ENCODE results near the gene SCN2B.

SCN2B gene

DNA sequence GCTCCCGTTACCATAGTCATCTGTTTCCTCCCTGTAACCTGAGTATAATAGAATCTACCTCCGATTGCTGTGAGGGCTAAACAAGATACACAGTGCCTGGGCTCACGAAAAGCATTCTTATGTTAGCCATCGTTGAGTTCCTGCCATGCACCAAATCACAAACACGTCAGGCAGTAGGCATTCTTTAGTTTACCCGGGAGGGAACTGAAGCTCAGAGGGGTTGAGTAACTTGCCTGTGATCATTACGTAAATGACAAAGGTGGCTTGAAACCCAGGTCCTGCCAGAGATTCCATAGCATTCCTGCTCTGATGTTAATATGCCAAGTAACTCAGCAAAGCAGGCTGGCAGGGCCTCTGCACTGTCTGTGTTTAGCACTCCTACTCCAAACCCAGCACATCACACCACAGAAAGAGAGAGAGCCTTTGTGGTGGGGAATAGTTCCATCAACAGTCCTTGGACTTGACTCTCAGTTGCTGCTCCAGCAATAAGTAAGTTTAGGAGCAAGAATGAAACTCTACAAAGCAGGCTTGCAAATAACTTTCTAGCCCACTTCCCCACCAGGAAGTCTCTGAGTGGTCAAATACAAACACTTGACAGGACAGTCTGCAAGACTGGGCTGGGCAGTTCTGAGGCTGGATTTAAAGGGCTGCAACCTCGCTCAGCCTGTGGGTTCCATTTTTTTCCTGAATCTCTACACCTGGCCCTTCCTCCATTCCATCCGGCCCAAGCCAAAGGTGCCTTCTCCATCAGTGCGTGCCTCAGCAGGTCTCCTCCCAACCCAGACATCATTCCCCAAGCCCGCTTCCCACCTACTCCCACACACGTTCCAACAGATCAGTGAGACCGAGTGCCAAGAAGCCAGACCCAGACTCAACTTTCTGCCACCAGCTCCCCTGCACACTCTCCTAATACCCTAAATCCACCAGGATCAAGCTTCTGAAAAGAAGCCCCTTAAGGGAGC is 1.1 kb downstream of the SCN2B start:
- no peak for TF ChIP-seq POLR2AphosphoS5 (IDR thresholded peaks at IDR 0.05; ENCODE audit: borderline replicate concordance, low read depth, low read length)
- TF ChIP-seq FOXP2 (optimal IDR thresholded peaks at IDR 0.05; ENCODE audit: control extremely low read depth, extremely low read length, insufficient read depth) = no peak
- TF ChIP-seq EZH2 (IDR thresholded peaks at IDR 0.05) = no peak
- H3K9ac ChIP-seq (ENCODE audit: insufficient read length) = no peak overlapping the region
- H3K27ac ChIP-seq = no peak overlapping the region
- H3K36me3 ChIP-seq (ENCODE audit: insufficient read depth, low read length) = no peaks in the 10 kb centered on the region
- H3K9me3 ChIP-seq (ENCODE audit: low read depth, low read length) = no peaks in the 10 kb centered on the region
- no peak for DNase-seq (ENCODE audit: low read depth, low spot score)
- no peak overlapping the region for H3K4me3 ChIP-seq

DNA sequence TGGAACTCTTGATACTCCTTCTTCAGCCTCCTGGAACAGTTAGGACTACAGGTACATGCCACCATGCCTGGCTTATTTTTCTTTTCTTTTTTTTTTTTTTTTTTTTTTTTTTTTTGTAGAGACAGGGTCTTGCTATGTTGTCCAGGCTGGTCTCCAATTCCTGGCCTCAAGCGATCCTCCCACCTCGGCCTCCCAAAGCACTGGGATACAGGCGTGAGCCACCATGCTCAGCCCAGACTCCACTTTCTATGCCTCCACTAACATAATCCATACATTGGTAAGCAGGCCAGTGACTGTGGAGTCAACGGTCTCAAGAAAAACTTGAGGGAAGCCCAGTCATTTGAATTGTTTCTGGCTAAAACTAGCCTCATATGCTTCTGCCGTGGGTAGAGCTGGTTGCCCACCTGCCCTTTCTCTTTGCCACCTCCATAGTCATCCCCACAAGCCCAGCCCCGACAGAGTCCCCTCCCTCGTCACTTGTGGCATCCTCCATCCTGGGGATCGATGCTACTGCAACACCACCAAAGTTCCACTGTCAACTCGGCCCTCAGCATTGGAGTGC is 2.4 kb downstream of the SCN2B start:
- no peak for TF ChIP-seq EZH2 (IDR thresholded peaks at IDR 0.05)
- H3K36me3 ChIP-seq (ENCODE audit: insufficient read depth, low read length) = no peaks in the 10 kb centered on the region

DNA sequence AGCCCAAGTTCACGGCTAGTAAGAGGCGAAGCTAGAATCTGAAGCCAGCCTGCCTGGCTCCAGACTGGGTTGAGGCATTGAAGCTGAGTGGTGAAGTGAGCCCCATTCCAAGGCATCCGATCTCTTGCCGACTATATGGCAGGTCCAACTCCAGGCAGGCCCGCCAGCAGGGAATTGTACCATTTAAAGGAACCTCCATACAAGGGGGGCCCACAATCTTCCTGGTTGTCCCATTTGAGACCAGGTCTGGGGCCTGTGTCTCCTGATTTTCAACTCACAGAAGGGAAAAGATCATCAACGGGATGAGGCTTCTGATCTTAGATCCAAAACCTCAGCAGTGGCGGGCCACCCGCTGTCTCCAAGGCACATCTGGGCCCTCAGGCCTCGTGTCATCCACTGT is 4.1 kb downstream of the SCN2B start:
- DNase-seq (ENCODE audit: low read depth, low spot score) = no peak
- no peak overlapping the region for H3K9ac ChIP-seq (ENCODE audit: insufficient read length)
- TF ChIP-seq FOXP2 (optimal IDR thresholded peaks at IDR 0.05; ENCODE audit: control extremely low read depth, extremely low read length, insufficient read depth) (no peak), POLR2AphosphoS5 (IDR thresholded peaks at IDR 0.05; ENCODE audit: borderline replicate concordance, low read depth, low read length) (no peak), EZH2 (IDR thresholded peaks at IDR 0.05) (no peak)

More for the DNA sequence above, 2.4 kb downstream of the SCN2B start:
- H3K4me3 ChIP-seq = no peak overlapping the region
- no peak overlapping the region for H3K9ac ChIP-seq (ENCODE audit: insufficient read length)
- H3K9me3 ChIP-seq (ENCODE audit: low read depth, low read length) = no peaks in the 10 kb centered on the region
- no peak overlapping the region for H3K27ac ChIP-seq
- DNase-seq (ENCODE audit: low read depth, low spot score) = no peak

DNA sequence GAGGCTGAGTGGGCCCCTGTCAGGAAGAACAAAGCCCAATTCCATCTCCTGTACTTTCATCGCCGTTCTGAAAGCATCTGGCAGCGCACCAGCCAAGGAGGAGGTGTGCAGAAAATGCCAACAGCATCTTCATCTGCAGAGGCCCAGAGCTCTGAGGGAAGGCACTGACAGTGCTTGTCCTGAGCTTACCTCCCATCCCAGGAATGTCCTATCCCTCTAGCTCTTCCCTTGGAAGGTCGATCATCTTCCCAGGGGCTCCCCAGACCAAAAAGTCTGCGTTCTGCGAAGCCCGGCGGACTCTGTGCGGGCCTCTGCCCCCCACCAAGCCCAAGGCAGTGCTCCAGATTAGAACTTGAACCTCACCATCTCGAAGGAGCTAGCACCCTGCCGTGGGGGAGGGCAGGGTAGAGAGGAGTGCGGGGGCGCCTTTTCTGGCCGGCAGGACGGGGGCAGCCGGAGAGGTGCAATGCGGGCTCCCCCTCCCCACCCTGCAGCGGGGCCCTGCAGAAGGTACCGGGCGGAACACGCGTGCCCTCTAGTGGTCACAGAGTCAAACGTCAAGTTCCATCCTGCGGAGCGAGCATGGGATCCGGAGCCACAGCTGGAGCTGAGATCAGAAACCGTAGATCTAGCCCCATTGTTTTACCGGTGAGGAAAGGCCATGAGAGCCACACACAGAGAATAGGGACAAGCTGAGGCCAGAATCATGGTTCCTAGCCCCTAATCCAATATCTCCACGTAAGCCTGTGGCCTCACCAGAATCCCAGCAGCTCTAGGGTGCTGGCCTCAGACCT is 5.0 kb downstream of the SCN2B start:
- H3K9me3 ChIP-seq (ENCODE audit: low read depth, low read length) = no peaks in the 10 kb centered on the region
- TF ChIP-seq POLR2AphosphoS5 (IDR thresholded peaks at IDR 0.05; ENCODE audit: borderline replicate concordance, low read depth, low read length) (no peak), EZH2 (IDR thresholded peaks at IDR 0.05) (no peak), FOXP2 (optimal IDR thresholded peaks at IDR 0.05; ENCODE audit: control extremely low read depth, extremely low read length, insufficient read depth) (no peak)
- DNase-seq (ENCODE audit: low read depth, low spot score) = peak; percentile 6
- H3K36me3 ChIP-seq (ENCODE audit: insufficient read depth, low read length) = no peaks in the 10 kb centered on the region
- no peak overlapping the region for H3K9ac ChIP-seq (ENCODE audit: insufficient read length)
- H3K27ac ChIP-seq = no peak overlapping the region
- no peak overlapping the region for H3K4me3 ChIP-seq

More for the DNA sequence above, 4.1 kb downstream of the SCN2B start:
- no peak overlapping the region for H3K4me3 ChIP-seq
- no peaks in the 10 kb centered on the region for H3K36me3 ChIP-seq (ENCODE audit: insufficient read depth, low read length)
- no peak overlapping the region for H3K27ac ChIP-seq
- no peaks in the 10 kb centered on the region for H3K9me3 ChIP-seq (ENCODE audit: low read depth, low read length)

DNA sequence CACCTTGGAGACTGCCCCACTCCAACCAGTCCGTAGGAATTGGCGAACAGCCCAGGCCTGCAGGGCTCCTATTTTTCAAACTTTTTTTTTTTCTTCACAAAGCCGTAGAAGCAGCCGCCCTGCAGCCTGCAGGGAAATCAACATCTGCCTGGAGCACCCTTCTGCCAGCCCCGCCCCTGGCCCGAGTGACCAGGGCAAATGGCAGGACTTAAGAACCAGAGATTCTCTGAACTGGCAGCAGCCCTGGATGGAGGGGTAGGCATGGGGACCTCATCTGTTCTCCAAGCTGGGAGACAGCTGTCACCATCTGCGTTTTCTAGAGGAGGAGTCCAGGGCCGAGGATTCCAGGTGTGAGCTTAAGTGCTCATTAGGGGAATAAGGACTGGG is 5.6 kb downstream of the SCN2B start:
- DNase-seq (ENCODE audit: low read depth, low spot score) = no peak
- H3K36me3 ChIP-seq (ENCODE audit: insufficient read depth, low read length) = no peaks in the 10 kb centered on the region
- no peak overlapping the region for H3K9ac ChIP-seq (ENCODE audit: insufficient read length)
- H3K4me3 ChIP-seq = no peak overlapping the region
- TF ChIP-seq FOXP2 (optimal IDR thresholded peaks at IDR 0.05; ENCODE audit: control extremely low read depth, extremely low read length, insufficient read depth) (no peak), EZH2 (IDR thresholded peaks at IDR 0.05) (no peak), POLR2AphosphoS5 (IDR thresholded peaks at IDR 0.05; ENCODE audit: borderline replicate concordance, low read depth, low read length) (no peak)
- no peaks in the 10 kb centered on the region for H3K9me3 ChIP-seq (ENCODE audit: low read depth, low read length)
- no peak overlapping the region for H3K27ac ChIP-seq

DNA sequence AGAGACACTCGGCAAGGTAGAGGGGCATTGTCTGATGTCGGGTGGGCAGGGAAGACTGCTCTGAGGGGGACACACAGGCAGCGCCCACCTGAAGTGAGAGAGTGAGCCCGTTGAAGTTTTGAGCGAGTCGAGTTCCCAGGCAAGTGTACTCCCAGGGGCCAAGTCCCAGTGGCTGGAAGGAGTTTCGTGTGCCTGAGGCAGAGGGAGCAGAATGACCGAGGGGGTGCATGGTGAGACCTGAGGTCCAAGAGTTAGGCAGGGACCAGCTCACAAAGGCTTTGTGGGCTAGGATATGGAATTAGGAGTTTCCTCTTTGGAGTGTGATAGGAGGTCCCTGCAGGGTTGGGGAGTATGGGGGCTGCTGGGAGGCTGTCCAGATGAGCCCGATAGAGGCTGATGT is 6.2 kb downstream of the SCN2B start:
- Histone ChIP-seq H3K36me3 (ENCODE audit: insufficient read depth, low read length) (no peaks in the 10 kb centered on the region), H3K4me3 (no peak overlapping the region), H3K9ac (ENCODE audit: insufficient read length) (no peak overlapping the region), H3K9me3 (ENCODE audit: low read depth, low read length) (no peaks in the 10 kb centered on the region), H3K27ac (no peak overlapping the region)
- DNase-seq (ENCODE audit: low read depth, low spot score) = no peak
- TF ChIP-seq EZH2 (IDR thresholded peaks at IDR 0.05) (no peak), FOXP2 (optimal IDR thresholded peaks at IDR 0.05; ENCODE audit: control extremely low read depth, extremely low read length, insufficient read depth) (no peak), POLR2AphosphoS5 (IDR thresholded peaks at IDR 0.05; ENCODE audit: borderline replicate concordance, low read depth, low read length) (no peak)

DNA sequence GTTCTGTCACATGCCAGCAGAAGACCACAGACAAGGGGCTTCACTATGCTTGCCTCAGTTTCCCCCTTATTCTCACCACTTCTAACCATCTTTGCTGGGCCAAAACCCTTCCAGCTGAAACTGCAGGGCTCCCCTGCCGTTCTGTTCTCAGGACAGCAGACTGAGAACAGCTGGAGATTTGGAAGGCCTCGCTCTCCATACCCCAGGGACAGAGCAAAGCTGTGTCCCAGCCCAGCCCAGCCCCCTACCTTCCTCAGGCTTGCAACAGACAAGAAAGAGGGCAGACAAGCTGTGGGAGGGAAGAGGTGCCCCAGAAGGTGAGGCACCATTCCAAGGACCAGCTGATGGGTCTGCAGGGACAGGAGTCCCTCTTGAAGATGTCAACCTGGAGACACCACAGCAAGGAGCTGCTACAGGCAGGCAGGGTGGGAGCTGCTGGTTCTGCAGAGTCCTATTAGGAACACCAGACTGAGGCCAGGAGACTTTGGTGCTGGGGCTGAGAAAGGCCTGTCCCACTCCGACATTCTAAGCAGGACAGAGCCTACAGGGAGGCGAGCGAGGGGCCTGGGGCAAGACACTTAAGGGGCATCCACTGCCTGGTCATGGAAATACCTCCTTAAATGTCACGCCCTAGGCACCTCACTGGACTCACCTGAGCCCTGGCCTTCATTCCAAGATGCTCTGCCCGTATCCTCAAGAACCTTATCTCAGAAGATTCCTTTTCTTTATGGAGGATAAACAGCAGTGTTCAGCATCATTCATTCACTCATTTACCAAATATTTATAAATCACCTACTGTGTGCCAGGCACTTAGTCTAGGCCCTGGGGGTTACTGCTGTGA is 6.9 kb downstream of the SCN2B start:
- H3K36me3 ChIP-seq (ENCODE audit: insufficient read depth, low read length) = no peaks in the 10 kb centered on the region
- H3K4me3 ChIP-seq = no peak overlapping the region
- TF ChIP-seq FOXP2 (optimal IDR thresholded peaks at IDR 0.05; ENCODE audit: control extremely low read depth, extremely low read length, insufficient read depth) (no peak), EZH2 (IDR thresholded peaks at IDR 0.05) (no peak), POLR2AphosphoS5 (IDR thresholded peaks at IDR 0.05; ENCODE audit: borderline replicate concordance, low read depth, low read length) (no peak)
- no peak overlapping the region for H3K27ac ChIP-seq
- no peak overlapping the region for H3K9ac ChIP-seq (ENCODE audit: insufficient read length)
- H3K9me3 ChIP-seq (ENCODE audit: low read depth, low read length) = no peaks in the 10 kb centered on the region
- no peak for DNase-seq (ENCODE audit: low read depth, low spot score)

Measured in SK-N-MC (cell line).